HG03460 (cell line): Measurements from ENCODE around the gene DCTN1.
A peak's percentile ranks its signal among the peaks of the same experiment; 100 is the strongest.

Experiments
- ATAC-seq: cut with Tn5 transposase; IDR thresholded peaks from one replicate; pipeline ENCODE4 v1.9.1; 2021; ENCODE audit not compliant: unreplicated experiment

The DCTN1 gene

GRCh38 chr2:74414441-74414840 lies 34.3 kb upstream of the DCTN1 start:
- no peak for ATAC-seq

GRCh38 chr2:74413001-74413698 lies 33.0 kb upstream of the DCTN1 start:
- no peak for ATAC-seq

DNA sequence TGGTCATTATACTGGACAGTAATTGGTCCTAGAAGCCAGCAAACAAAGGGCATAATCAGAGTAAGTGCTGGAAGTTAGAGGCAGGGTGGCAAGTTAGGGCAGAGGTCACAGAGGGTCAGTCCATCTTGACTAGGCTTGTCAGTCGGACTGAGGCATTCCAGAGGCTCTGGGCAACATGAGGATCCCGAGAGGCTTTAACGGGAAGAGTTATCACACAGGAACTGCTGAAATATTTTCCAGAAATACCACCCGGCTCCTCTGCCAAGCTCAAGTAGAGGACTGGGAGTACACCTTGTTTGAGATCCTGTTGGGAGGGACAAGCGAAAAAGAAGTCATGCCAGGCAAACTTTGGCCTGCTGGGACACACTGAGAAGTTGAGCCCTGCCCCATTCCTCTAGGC lies 27.6 kb upstream of the DCTN1 start:
- no peak for ATAC-seq

GRCh38 chr2:74406035-74406434 lies 25.9 kb upstream of the DCTN1 start:
- no peak for ATAC-seq

- ATAC-seq: no peak
These were observed 21.8 kb upstream of the DCTN1 start for GRCh38 chr2:74401891-74402290.

- ATAC-seq: no peak
These were observed 19.7 kb upstream of the DCTN1 start for GRCh38 chr2:74399785-74400184.

DNA sequence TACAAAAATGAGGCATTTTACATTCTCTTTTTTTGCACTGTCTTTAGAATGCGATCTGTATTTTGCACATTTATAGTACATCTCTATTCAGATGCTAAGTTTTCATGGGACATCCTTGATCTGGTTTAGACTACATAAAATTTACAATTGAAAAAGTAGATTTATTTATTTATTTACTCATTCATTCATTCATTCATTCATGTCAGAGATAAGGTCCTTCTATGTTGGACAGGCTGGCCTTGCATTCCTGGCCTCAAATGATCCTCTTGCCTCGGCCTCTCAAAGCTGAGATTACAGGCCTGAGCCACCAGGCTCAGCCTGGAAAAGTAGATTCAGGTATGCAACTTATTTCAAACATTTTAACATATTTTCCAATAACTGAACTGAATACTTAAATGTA lies 16.0 kb upstream of the DCTN1 start:
- no peak for ATAC-seq

DNA sequence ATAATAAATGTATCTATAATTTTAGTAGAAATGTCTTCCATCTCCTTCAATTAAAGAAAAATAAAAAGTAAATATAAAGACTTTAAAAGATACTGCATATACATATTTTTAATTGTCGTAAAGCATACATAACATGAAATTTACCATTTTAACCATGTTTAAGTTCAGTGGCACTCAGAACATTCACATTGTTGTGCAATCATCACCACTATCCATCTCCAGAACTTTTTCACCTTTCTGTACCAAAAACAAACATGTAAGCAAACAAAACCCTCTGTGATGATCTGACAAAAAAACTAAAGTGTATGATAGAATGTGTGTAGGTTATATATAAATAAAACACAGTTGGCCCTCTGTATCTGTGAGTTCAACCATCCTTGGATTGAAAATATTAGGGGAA lies 13.4 kb upstream of the DCTN1 start:
- no peak for ATAC-seq

- ATAC-seq: no peak
These were observed 12.3 kb upstream of the DCTN1 start for GRCh38 chr2:74392449-74392743.

GRCh38 chr2:74391580-74392448 lies 11.7 kb upstream of the DCTN1 start:
- peak; percentile 57 for ATAC-seq

- peak; percentile 4 for ATAC-seq
These were observed 11.1 kb upstream of the DCTN1 start for GRCh38 chr2:74391209-74391579.

DNA sequence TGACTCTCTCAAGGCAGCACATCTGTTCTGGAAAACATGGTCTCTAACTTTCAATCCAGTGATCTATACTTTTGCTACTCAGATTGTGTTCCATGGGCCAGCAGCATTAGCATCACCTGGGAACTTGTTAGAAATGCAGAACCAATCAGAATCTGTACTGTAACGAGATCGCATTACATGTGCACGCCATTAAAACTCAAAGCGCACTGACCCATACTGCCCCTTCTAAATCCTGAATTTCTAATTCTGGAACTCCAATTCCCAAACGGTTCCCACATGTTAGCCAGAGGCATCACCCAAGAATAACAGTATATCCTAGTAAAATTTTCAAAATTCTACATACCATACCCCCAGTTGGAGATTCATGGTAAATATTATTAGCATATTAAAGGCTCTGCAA lies 10.5 kb upstream of the DCTN1 start:
- no peak for ATAC-seq

GRCh38 chr2:74387346-74387745 lies 7.2 kb upstream of the DCTN1 start:
- ATAC-seq: no peak

DNA sequence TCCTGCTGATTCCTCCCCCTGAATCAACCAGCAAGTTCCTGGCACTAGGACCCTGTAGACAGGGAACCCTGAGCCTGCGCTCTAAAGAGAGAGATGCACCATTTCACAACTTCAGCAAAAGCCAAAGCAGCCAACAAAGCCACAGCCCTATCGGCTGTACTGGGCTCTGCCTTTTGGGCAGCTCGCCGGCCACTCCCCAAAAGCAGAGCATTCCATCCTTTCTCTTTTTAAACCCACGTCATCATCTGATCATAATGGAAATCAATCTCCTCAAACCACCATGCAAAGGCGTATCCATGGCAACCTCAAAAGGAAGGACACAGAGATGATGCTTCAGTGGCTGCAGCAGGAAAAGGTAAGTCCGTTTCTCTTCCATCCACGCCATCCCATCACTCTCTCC lies 5.3 kb upstream of the DCTN1 start:
- no peak for ATAC-seq

DNA sequence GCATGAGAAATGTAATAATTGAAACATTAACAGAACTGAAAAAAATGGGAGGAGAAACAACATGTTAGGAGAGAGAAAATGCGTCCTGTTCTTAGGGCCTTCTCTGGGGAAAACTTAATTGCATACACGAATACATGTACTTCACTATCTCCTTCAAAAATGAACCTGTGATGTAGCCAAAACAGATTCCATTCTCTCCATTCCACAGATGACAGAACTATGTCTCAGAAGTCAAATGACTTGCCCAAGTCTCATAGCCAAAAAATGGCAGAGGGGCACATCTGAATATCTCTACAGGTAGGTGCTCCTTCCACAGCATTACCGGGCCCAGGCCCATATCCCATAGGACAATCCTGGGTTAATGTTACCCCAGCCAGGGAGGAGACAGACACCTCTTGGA lies 3.9 kb upstream of the DCTN1 start:
- no peak for ATAC-seq

- no peak for ATAC-seq
These were observed 3.1 kb upstream of the DCTN1 start for GRCh38 chr2:74383254-74383653.

GRCh38 chr2:74381751-74382150 lies 1.6 kb upstream of the DCTN1 start:
- ATAC-seq: no peak

GRCh38 chr2:74378007-74378406 lies 2.1 kb downstream of the DCTN1 start:
- ATAC-seq: no peak

DNA sequence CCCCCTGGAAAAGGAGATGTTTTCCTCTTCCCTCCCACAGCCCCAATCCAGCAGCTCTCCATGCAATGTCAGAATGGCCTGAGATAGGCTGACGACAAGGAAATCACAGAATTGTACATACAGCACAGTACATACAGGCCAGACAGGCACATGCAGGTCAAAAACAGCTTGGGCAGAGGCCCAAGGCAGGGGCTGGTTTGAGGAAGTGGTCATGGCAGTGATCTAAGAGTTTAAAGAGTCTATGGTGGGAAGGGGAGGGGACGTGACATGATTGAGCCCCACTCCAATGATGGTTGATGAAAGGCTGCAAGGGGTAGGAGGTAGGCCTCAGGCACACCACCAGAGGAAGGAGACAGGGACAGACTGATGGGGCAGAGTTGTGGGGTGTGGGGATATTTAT lies 4.3 kb downstream of the DCTN1 start:
- no peak for ATAC-seq

- ATAC-seq: no peak
These were observed 5.5 kb downstream of the DCTN1 start for GRCh38 chr2:74374509-74375205.

DNA sequence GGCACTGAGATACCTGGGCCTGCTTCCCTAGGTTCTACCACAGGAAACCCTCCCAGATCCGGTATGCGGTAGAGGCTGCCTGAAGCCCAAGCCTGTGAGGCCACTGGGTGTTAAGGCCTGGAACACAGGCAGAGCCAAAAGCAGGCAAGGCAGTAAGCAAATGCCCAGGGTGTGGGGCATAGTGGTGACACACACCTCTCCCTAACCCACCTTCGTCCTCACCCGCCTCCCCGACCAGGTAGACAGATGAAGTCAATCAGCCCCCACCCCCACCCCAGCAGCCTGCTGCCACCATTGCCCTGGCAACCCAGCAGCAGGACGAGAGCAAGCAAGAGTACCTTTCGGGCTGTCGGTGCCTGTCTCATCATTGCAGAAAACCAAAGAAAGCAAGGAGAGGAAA lies 6.1 kb downstream of the DCTN1 start:
- no peak for ATAC-seq

DNA sequence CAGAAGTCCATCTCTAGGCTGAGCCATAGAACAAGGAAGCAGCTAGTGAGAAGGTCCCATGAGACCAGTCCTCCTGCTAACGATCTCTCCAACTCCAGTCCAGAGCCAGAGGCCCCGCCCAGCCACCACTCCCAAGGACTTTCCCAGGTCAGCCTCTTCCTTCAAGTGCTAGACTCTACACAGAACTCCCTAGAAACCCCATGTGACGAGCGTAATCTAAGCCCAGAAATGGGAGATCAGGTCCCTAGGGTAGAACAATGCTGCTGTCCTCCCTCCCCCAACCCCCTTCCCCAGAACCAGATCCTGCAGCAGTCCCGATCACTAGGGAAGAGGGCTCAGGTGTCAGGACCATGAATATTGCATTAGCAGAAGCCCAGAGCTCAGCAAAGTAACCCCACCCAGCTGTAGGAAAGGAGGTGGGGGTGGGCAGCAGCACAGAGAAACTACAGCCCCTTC lies 6.9 kb downstream of the DCTN1 start:
- no peak for ATAC-seq
